ENCODE measurements around the gene DHRS9.

- no peak for TF ChIP-seq POLR2A (IDR thresholded peaks at IDR 0.05)
- no peak for TF ChIP-seq CTCF (IDR thresholded peaks at IDR 0.05)
These were observed 48.7 kb downstream of the DHRS9 start for GRCh38 chr2:169118060-169118459.

Data from testis (tissue), 2 donors.